ENCODE results near the gene ATXN1. TPM values are rescaled to one million over a fixed set of nuclear protein-coding genes. Genes with fewer than 3 reads are reported as not detected.

The ATXN1 gene
- total and polyA plus RNA-seq, 2 of the 8 experiments (the other 6 are each of a cell fraction or from before 2014, with no cell fraction given), result 1.6 to 4.0 TPM

GRCh38 chr6:16768477-16768830 lies 7.2 kb upstream of the ATXN1 start:
- no peaks in the 10 kb centered on the region for H3K9me3 ChIP-seq (ENCODE audit: insufficient read depth in 2 of 2, low read depth in 1 of 2, low read length in 1 of 2)
- no peaks in the 10 kb centered on the region; a peak in 2 of 7 replicates for H3K27me3 ChIP-seq (replicated peaks in 1 of 4; ENCODE audit: control insufficient read depth in 3 of 4, extremely low read depth in 1 of 4, insufficient read depth in 3 of 4, low read length in 3 of 4)
- H2BK20ac ChIP-seq (ENCODE audit: low read length), result no peak overlapping the region
- peaks cover 0 to 2% of the 10 kb centered on the region in 2 experiments for H4K20me1 ChIP-seq (replicated peaks in 1 of 2; ENCODE audit: control insufficient read depth in 1 of 2, insufficient read depth in 2 of 2, low read length in 2 of 2)
- H3K79me1 ChIP-seq (ENCODE audit: low read depth, low read length), result no peaks in the 10 kb centered on the region
- no peak overlapping the region for H2BK12ac ChIP-seq (ENCODE audit: low read depth, low read length)
- POLR2A ChIA-PET (ENCODE audit: partially characterized antibody), result no interaction called here
- no peak overlapping the region for H3K14ac ChIP-seq (ENCODE audit: insufficient read length)
- H2BK15ac ChIP-seq (ENCODE audit: low read length), result no peak overlapping the region
- H3K4me1 ChIP-seq (replicated peaks in 1 of 4; ENCODE audit: control insufficient read depth in 3 of 4, insufficient read depth in 4 of 4, low read length in 3 of 4), result peaks cover 0 to 3% (median 0%) of the 10 kb centered on the region in 4 experiments; a peak in 1 of 7 replicates
- H4K8ac ChIP-seq (ENCODE audit: extremely low read depth, insufficient read depth, low read length), result no peak overlapping the region
- H2BK120ac ChIP-seq (replicated peaks; ENCODE audit: low read depth, low read length), result no peak overlapping the region
- H3K56ac ChIP-seq (replicated peaks; ENCODE audit: insufficient read length, low read depth, low read length), result no peak overlapping the region
- no peak for FAIRE-seq
- H3K23me2 ChIP-seq (ENCODE audit: low read depth, low read length), result no peaks in the 10 kb centered on the region
- no peak overlapping the region for H2AK5ac ChIP-seq (ENCODE audit: low read depth, low read length)
- CTCF ChIA-PET (ENCODE audit: partially characterized antibody), result interaction anchor here (1.0 to 2.5 kb wide), 10 partner anchors 11 to 318 kb away, joined by 3 to 15 read pairs (median 4); no protein-coding TSS in a partner anchor
- no peak overlapping the region for H3K27ac ChIP-seq (ENCODE audit: low read depth, low read length)
- no peaks in the 10 kb centered on the region for H3K79me2 ChIP-seq (ENCODE audit: control insufficient read depth in 1 of 2, insufficient read depth in 2 of 2, low read length in 2 of 2)
- no peak overlapping the region for H3K9ac ChIP-seq (replicated peaks in 1 of 4; ENCODE audit: extremely low read depth in 1 of 4, low read depth in 3 of 4, low read length in 3 of 4)
- H4K5ac ChIP-seq (ENCODE audit: insufficient read length, low read depth, low read length), result no peak overlapping the region
- H3K4me3 ChIP-seq (ENCODE audit: extremely low read depth in 1 of 4, insufficient read depth in 2 of 4, low read depth in 3 of 4, low read length in 4 of 4), result no peak overlapping the region
- DNase-seq (ENCODE audit: low read depth in 1 of 2, low spot score in 2 of 2), result no peak
- H4K91ac ChIP-seq (replicated peaks; ENCODE audit: insufficient read length, low read length), result no peak overlapping the region
- no peak overlapping the region for H2AFZ ChIP-seq (ENCODE audit: low read length)
- H3K18ac ChIP-seq (ENCODE audit: extremely low read depth, low read length), result no peak overlapping the region
- H3K4ac ChIP-seq (replicated peaks; ENCODE audit: insufficient read length, low read depth, low read length), result no peak overlapping the region
- WGBS, 2 experiments (ENCODE audit: extremely low coverage in 1 of 2, insufficient coverage in 1 of 2, insufficient read length in 1 of 2, insufficient replicate concordance in 2 of 2, low coverage in 1 of 2, low lambda C conversion rate in 2 of 2, missing lambda C conversion rate in 1 of 2), result 87% methylated on average over 3 of the region's 3 CpGs; no CpG with 5 or more reads in 1 of the 2 experiments
- H3K23ac ChIP-seq (ENCODE audit: insufficient read length), result no peak overlapping the region
- H3K36me3 ChIP-seq (ENCODE audit: control insufficient read depth in 2 of 4, insufficient read depth in 4 of 4, low read length in 3 of 4), result no peaks in the 10 kb centered on the region
- no peak overlapping the region for H3K4me2 ChIP-seq (ENCODE audit: insufficient read depth in 1 of 2, low read depth in 2 of 2, low read length in 2 of 2)
- H2BK5ac ChIP-seq (ENCODE audit: low read depth, low read length), result no peak overlapping the region
- TF ChIP-seq NANOG (IDR thresholded peaks at IDR 0.05; ENCODE audit: insufficient read depth, low read depth, low read length, poor library complexity, severe bottlenecking), result no peak
- no peak for TF ChIP-seq FOSL1 (IDR thresholded peaks at IDR 0.05; ENCODE audit: insufficient read depth, low read depth, low read length)
- TF ChIP-seq POLR2AphosphoS5 (IDR thresholded peaks at IDR 0.05; ENCODE audit: low read depth, low read length), result no peak
- TF ChIP-seq CHD2 (IDR thresholded peaks at IDR 0.05; ENCODE audit: low read length), result no peak
- no peak for TF ChIP-seq CHD1 (IDR thresholded peaks at IDR 0.05; ENCODE audit: low read depth, low read length)
- no peak for TF ChIP-seq CEBPB (IDR thresholded peaks at IDR 0.05; ENCODE audit: low read depth, low read length)
- no peak for TF ChIP-seq CTBP2 (IDR thresholded peaks at IDR 0.05; ENCODE audit: borderline replicate concordance, insufficient read depth, insufficient read length, low read length)
- TF ChIP-seq CTCF (IDR thresholded peaks at IDR 0.05; ENCODE audit: control extremely low read depth in 1 of 3, insufficient read depth in 1 of 3, low read depth in 1 of 3, low read length in 3 of 3), result no peak
- no peak for TF ChIP-seq RAD21 (IDR thresholded peaks at IDR 0.05 in 1 of 2, conservative IDR thresholded peaks at IDR 0.05 in 1 of 2; ENCODE audit: low read depth in 2 of 2, low read length in 2 of 2)
- TF ChIP-seq CBX5 (IDR thresholded peaks at IDR 0.05; ENCODE audit: low read depth, low read length), result no peak
- no peak for TF ChIP-seq JUN (IDR thresholded peaks at IDR 0.05; ENCODE audit: low read depth, low read length)
- TF ChIP-seq BRCA1 (IDR thresholded peaks at IDR 0.05; ENCODE audit: low read depth, low read length), result no peak
